GM18519 (cell line): ENCODE results near the gene UCHL5.

Experiments used
- ATAC-seq: cut with Tn5 transposase; IDR thresholded peaks from one replicate; pipeline ENCODE4 v1.9.1; 2021; ENCODE audit warnings: mild to moderate bottlenecking, moderate library complexity; ENCODE audit not compliant: unreplicated experiment, low FRiP score

The UCHL5 gene, protein sequence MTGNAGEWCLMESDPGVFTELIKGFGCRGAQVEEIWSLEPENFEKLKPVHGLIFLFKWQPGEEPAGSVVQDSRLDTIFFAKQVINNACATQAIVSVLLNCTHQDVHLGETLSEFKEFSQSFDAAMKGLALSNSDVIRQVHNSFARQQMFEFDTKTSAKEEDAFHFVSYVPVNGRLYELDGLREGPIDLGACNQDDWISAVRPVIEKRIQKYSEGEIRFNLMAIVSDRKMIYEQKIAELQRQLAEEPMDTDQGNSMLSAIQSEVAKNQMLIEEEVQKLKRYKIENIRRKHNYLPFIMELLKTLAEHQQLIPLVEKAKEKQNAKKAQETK

DNA sequence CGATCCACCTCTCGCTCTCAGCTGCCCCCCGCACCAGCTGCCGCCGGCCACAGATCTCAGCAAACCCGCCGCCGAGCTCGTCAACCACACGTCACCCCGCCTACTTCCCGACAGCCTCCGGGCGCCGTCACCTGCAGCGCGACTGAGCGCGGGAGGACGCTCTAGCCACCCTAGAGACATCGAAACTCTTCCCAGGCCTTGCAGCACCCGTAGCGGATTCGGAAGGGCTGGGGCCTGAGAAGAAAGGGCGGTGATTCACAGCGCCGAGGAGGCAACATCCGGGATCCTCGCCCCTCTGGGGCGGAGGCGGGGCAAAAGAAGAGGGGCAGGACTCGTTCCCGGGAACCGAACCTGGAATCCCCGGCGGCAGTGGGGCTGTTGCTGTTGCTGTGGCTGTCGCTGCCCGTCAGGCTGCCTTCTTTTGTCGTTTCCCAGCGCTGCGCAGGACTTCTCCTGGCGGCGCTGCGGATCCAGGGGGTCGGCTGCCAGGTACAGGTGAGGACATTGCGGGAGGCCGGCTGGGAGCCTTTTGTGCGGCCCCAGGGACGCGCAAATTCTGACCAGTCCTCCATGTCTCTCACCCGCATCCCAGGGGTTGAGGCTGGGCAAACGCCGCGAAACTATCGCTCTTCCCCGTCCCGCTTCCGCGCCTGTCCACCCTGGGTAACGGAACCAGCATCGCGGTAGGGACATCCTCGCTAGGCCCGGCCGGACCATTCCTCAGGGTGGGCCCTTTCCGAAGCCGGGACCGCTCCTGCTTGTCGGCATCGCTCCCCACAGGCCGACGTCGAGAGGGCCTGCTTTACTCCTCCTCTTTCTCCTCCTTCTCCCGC, at the start of gene UCHL5, which contains the start of gene RO60:
Gene UCHL5, minus strand, starts transcription at position 79 of the 833 bp plus-strand sequence. CDS start 100 bp downstream, outside the sequence.
Gene RO60, plus strand, starts transcription at position 331 of the 833 bp plus-strand sequence. CDS start 9,443 bp downstream, outside the sequence.
- ATAC-seq = peak; percentile 92

DNA sequence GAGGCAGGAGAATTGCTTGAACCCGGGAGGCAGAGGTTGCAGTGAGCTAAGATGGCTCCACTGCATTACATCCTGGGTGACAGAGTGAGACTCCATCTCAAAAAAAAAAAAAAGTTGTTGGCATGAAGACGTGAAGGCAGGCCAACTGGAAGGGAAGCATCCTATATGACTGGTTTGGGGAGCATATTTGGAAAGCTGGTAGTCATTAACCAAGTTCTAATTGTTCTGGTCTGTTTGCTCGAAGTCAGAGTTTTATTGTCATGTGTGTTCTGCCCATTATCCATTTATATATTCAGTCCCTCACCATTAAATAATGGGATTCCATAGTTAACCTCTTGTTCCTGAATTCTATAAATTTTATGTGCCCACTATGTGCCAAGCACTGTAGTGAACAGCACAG, 49.3 kb upstream of the UCHL5 start:
- ATAC-seq = no peak

DNA sequence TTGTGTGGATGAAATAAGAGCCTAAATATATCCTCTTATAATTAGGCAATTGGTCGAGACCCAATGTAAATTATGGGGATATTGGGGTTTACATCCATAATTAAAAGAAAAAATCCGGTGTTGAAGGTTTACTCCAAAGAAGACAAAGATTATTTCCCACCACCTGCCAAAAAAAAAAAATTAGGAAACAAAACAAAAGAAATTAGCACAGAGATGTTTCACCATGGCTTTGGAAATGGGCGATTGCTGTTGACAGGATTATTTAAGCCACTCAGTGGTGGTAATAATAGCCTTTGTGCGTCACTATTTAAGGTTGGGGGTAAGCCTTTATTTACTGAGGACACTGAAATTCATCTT, 46.6 kb upstream of the UCHL5 start:
- ATAC-seq = no peak

DNA sequence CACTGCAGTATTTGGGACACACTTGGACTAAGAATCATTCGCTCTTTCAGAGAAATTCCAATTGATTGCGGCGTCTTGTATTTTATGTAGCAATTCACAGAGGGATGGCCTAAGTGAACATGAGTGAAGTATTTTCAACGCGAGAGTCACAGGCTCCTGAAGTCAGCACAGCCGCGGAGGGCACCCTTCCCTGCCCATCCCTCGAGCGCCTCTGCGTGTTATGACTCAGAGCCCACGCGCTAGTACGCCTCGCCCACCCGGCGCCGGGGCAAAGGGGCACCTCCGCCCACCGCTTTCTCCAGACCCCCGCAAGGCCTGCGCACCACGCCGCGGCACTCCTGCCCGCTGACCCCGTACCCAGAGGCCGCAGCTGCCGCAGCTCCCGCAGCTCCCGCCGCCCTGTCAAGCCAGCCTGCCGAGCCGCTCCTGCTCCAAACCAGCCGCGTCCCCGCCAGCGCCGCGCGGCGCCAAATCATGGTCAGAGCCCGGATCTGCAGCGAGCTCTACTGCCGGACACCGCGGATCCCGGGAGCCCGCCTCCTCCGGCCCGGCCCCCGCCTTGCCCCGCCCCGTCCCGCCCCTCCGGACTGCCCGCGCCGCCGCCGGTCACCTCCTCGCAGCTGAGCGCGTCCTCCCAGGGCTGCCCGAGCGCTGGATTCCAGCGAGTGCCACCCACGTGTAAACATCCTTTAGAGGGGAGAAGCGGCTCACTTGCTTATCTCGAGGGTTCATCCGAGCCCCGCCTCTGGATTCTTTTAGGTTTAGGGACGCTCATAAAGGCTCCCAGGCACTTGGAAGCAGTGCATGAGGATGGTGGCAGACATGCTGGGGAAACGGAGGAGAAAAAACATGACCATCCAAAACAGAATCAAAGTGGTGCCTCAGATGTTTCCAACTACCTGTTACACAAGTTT, 46.0 kb upstream of the UCHL5 start, which contains the start of gene GLRX2:
Gene GLRX2, minus strand, starts transcription at position 508 of the 914 bp plus-strand sequence. Its CDS starts 32 bp downstream, at position 476.
- peak; percentile 64 for ATAC-seq

DNA sequence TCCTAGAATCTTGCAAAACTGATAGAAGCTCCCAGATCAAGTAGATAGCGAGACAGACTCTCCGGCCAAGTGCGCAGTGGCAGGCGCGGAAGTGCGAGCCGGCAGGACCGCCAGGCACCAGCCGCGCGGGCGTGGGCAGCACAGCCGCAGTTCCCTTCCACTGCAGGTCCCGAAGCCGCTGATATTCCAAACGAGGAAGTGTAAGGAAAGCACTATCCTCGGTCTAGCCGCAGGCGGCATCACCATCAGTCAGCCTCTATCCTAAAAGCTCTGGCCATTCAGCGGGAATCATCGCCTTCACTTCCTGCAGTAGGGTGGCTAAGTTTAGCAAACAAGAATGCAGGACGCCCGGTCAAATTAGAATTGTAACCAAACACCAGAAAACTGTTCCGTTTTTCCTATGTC, 45.3 kb upstream of the UCHL5 start:
- peak; percentile 21 for ATAC-seq

DNA sequence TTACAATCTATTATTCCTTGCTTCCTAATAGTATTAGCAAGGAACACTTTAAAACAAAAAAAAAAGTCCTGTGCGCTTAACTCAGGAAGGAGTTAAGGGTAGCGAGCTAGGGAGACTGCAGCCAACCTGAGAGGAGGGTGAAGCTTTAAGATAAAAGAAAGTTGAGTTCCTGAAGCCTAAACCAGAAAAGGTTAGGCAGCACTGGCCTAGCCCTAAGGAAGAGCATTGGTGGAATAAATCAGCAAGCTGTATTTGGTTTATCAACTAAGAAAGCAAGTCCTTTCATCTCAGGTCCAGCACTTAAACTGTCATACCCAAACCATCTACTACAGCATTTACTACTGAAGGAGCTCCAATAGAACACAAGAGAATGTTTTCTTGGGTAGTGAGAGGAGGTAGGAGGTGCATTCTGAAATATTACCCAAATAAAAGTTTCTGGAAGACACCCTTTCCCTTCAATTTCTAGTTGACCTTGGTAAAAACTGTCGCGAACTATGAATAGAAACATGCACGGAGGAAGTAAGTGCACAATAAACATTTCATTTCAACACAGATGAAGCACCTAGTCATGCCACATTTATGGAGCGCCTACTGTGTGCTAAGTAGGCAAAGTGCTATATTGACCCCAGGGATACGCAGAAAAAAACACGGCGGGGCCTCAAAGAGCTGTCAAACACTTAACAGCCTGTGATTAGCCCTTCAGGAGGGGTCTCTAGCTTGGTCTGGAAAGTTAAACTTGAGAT, 44.8 kb upstream of the UCHL5 start:
- ATAC-seq = no peak

DNA sequence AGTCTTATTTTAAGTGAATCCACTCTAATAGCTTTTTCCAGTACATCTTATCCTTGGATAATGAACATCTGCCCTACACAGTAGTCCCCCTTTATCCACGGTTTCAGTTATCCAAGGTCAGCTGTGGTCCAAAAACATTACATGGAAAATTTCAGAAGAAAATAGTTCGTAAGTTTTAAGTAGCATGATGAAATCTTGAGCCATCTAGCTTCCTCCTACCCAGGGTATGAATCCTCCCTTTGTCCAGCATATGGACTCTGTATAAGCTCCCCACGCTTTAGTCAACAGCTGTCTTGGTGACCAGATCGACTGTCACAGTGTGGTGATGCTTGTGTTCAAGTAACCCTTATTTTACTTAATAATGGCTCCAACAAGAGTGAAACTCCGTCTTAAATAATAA, 43.5 kb upstream of the UCHL5 start:
- ATAC-seq = no peak

DNA sequence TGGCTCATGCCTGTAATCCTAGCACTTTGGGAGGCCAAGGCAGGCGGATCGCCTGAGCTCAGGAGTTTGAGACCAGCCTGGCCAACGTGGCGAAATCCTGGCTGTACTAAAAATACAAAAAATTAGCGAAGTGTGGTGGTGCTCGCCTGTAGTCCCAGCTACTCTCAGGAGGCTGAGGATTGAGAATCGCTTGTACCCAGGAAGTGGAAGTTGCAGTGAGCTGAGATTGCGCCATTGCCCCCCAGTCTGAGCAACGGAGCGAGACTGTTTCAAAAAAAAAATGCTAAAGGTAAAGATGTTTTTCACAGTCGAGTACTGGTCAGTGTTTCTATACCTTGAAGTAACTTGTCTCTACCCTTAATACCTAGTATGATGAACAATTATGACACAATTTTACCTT, 35.0 kb upstream of the UCHL5 start:
- ATAC-seq = no peak

DNA sequence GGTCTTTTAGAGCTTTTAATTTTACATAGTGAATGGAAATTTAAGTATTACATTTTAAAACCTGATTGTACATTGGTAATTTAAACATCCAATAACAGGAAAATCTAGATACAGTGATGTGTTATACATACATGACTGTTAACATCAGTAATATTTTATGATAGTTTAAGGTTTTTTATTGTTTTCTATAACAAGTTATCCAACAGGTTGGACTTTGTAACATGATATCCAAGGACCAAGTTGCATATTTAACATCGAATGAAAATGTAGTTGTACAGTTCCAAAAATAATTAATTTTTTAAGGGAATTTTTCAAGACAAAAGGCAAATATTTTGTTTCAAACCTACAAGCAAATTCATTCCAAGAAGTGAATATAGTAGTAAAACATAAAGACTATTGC, 31.7 kb upstream of the UCHL5 start:
- ATAC-seq = no peak

DNA sequence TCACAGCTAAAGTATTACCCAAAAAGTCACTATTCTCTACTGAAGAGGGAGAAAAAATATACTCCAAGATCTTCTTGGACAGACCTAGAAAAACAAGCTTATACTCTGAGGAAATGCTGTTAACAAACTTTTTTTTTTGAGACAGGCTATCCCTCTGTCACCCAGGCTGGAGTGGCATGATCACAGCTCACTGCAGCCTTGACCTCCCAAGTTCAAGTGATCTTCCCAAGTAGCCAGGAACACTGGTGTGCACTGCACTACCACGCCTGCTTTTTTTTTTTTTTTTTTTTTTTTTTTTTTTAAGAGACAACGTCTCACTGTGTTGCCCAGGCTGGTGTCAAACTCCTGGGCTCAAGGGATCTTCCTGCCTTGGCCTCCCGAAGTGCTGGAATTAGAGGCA, 28.7 kb upstream of the UCHL5 start:
- ATAC-seq = no peak

DNA sequence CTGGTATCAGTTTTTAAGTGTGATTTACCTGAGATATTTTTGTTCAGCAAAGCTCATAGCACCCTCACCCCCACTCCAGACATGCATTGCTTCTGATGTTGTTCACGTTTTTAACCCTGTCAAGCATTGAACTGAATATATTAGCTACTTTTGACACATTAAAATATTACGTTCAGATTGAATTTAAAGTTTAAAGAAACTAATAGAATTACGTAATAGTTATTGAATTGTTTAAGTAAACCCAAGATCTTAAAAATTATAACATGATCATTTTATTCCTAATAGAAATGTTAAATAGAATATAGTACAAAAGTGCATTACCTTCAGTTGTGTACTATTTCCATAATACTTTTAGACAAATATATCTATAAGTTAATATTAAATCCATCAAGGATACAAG, 27.2 kb upstream of the UCHL5 start:
- no peak for ATAC-seq

DNA sequence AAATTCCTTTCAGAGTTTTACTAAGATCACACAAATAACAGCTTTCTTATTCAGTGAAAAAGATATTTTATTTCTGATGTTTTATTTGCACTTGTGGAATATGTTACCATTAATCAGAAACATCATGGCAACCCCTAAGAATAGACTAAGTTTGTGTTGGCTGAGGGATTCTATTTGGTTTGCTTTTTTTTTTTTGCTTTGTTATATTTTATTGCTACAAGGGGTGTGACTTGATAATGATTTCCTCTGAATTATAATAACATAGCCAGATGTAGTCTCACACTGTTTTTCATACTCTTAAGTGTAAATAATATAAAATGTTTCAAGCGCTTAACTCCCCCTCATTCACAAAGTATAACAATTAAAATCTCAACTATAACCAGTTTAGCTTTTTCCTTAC, 26.1 kb upstream of the UCHL5 start:
- no peak for ATAC-seq

DNA sequence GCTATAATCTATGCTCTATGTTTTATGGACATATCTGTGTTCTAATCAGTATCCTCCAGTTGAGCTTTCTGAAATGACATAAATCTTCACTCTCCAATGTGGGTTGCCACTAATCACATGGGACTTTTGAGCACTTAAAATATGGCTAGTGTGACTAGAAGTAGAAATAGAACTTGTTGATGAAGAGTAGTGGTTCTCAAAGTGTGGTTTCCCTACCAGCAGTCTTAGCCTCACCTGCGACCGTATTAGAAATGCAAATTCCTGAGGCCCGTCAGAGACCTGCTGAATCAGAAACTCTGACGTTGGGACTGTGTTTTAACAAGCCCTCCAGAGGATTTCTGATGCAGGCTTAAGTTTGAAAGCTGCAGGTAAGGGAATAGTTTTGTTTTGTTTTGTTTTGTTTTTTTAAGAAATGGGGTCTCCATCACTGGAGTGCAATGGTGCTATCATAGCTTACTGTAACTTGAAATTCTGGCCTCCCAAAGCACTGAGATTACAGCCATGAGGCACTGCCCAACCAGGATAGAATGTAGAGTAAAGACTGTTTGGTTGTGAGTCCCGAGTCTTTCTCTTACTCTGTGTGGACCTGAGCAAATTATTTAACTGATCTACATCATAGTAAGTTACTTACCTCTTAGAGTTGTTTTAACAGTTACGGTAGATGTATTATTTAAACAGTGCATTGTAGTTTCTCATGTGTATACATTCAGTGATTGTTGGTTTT, 24.4 kb upstream of the UCHL5 start:
- ATAC-seq = peak; percentile 96

DNA sequence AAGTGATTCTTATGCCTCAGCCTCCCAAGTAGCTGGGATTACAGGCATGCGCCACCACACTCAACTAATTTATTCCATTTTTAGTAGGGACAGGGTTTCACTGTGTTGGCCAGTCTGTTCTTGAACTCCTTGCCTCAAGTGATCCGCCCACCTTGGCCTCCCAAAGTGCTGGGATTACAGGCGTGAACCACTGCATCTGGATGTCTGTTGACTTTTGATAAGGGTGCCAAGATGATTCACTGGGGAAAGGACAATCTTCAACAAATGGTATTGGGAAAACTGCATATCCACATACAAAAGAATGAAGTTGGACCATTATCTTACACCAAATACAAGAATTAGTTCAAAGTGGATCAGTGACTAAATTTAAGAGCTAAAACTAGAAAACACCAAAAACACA, 20.0 kb upstream of the UCHL5 start:
- ATAC-seq = no peak

DNA sequence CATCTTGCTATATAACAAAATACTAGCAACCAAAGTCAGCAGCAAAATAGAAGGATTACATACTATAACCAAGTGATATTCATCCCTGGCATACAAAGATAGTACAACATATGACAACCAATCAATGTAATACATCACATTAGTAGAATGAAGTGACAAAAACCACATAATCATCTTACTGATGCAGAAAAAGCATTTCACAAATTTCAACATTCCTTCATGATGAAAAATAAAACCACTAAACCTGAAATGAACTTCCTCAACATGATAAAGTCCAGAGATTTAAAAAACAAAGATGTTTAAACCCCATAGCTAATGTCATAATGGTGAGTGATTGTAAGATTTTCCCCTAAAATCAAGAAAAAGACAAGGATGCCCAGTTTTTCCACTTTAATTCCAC, 18.8 kb upstream of the UCHL5 start:
- ATAC-seq = no peak

DNA sequence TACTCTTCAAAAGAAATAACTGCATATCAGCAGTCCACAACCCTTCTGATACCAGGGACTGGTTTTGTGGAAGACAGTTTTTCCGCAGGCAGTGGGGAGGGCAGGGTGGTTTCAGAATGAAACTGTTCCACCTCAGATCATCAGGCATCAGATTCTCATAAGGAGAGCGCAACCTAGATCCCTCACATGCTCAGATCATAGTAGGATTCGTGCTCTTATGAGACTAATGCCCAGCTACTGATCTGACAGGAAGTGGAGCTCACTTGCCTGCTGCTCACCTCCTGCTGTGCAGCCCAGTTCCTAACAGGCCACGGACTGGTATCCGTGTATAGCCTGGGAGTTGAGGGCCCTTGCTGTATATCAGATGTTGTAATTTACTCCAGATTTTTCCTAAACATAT, 11.8 kb upstream of the UCHL5 start:
- ATAC-seq = no peak

DNA sequence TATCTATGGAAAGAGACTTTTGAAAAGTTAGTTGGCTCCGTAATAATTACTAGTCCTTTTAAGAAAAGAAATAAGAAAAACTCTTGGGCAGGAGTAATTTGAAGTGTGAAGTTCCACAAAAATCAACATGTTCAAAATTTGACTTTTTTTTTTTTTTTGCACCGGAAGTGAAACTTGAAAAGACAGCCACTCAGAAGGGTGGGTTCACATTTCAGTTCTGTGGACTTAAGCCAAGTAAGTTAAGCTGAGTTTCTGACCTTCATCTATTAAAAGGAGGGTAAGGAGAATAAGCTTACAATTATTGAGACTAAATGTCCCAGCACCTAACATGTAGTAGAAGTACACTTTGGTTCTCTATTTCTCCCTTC, 11.2 kb upstream of the UCHL5 start:
- ATAC-seq = no peak

DNA sequence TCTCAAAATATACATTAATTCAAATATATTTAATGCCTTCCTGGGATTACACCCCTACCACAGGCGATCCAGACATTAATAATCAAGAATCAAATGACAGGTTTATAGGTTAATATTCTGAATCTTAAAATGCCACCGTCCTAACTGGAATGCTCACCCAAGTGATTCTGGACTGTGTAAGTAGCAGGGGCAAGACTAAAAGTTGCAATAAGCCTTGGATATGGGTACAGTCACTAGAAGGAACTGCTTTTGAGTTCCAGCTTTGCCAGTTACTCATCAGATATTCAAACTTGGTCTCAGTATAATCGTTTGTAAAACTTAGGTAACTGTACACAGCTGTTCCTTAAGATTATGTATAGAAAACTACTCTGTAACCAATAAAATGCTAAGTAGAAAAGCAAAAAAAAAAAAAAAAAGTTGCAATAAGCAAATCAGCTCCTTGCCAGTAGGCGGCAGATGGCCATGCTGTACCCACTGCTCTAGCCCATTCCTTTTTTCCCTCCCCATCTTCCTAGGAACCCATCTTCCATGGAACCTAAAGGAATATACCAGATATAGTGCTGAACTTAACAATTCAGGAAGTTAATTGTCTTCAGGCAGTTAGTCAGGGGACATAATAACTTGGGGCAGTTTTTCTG, 10.7 kb upstream of the UCHL5 start:
- ATAC-seq = no peak

DNA sequence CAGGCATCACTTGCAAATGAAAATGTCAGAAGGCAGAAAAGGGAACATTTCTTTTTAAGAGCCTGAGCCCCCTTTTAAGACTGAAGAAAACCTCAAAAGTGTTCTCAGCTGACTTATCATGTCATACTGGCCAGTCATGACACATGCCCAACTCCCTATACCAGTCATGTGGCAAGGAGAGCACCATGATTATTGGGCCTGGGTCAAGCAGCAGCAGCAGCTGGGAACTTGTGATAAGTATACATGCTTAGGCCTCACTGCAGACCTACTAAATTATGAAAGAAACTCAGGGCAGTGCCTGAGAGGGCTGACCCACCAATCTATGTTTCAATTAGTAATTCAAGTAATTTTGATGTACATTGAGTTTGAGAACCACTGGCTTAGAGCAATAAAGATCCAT, 8.9 kb upstream of the UCHL5 start:
- ATAC-seq = no peak
